Fibroblast of lung (primary cell): ENCODE data around the gene DUSP15. TPM values are rescaled to one million over a fixed set of nuclear protein-coding genes. Genes with fewer than 3 reads are reported as not detected.

Source experiments
- DNase-seq, 2 donors: peaks; one replicate each; pipeline versions ENCODE4 v3.0.0 to v3.0.0-alpha.2; 2010; ENCODE audit warnings: low read depth in 2 of 2
- H2AFZ ChIP-seq: 2 replicates; pipeline ENCODE4 v1.5.1; 2012; ENCODE audit warnings: low read length, control low read depth, inconsistent platforms
- H3K27ac ChIP-seq: 2 replicates; pipeline ENCODE4 v1.5.1; 2011; ENCODE audit warnings: low read length, control low read depth; ENCODE audit not compliant: insufficient read depth
- H3K27me3 ChIP-seq: 2 replicates; pipeline ENCODE4 v1.5.1; 2011; ENCODE audit warnings: mild to moderate bottlenecking, low read length; ENCODE audit not compliant: control insufficient read depth, insufficient read depth
- H3K36me3 ChIP-seq: 2 replicates; pipeline ENCODE4 v1.5.1; 2011; ENCODE audit warnings: low read length; ENCODE audit not compliant: control insufficient read depth, insufficient read depth
- H3K4me1 ChIP-seq: 2 replicates; pipeline ENCODE4 v1.5.1; 2011; ENCODE audit warnings: low read length; ENCODE audit not compliant: control insufficient read depth, insufficient read depth; ENCODE audit errors: extremely low read depth
- H3K4me2 ChIP-seq: 2 replicates; pipeline ENCODE4 v1.5.1; 2011; ENCODE audit warnings: low read length, control low read depth; ENCODE audit not compliant: insufficient read depth; ENCODE audit errors: extremely low read depth
- H3K4me3 ChIP-seq, 4 experiments: fragments of 200-600 bp in 1 of 4; sonication (generic) in 1 of 4; replicated peaks in 1 of 4; 2 replicates each; pipeline ENCODE4 v1.5.1; 2011 to 2016; ENCODE audit warnings: low read length in 4 of 4, low read depth in 3 of 4, mild to moderate bottlenecking in 3 of 4, control low read depth in 2 of 4, inconsistent platforms in 1 of 4, mixed read lengths in 1 of 4; ENCODE audit not compliant: insufficient read depth in 1 of 4; ENCODE audit errors: control extremely low read depth in 1 of 4
- H3K79me2 ChIP-seq: 2 replicates; pipeline ENCODE4 v1.5.1; 2012; ENCODE audit warnings: mild to moderate bottlenecking, low read length, inconsistent platforms; ENCODE audit not compliant: control insufficient read depth, insufficient read depth
- H3K9ac ChIP-seq: 2 replicates; pipeline ENCODE4 v1.5.1; 2011; ENCODE audit warnings: mild to moderate bottlenecking, low read length, control low read depth; ENCODE audit not compliant: insufficient read depth
- H3K9me3 ChIP-seq: 2 replicates; pipeline ENCODE4 v1.5.1; 2012; ENCODE audit warnings: low read depth, low read length; ENCODE audit not compliant: control insufficient read depth, insufficient read depth
- H4K20me1 ChIP-seq: 2 replicates; pipeline ENCODE4 v1.5.1; 2011; ENCODE audit warnings: low read length; ENCODE audit not compliant: control insufficient read depth, insufficient read depth; ENCODE audit errors: extremely low read depth
- EZH2 ChIP-seq: IDR thresholded peaks from 2 replicates; pipeline ENCODE4 v1.5.1; 2012; ENCODE audit warnings: low read length, control low read depth, mild to moderate bottlenecking; ENCODE audit errors: missing control alignments
- polyA plus RNA-seq, 2 donors: library from polyadenylated mRNA; depleted of rRNA in 1 of 2; stranded (reverse) in 1 of 2; unstranded in 1 of 2; fragments of >200 nt; gene quantifications; 2 replicates each; pipeline ENCODE4 v1.2.1, GENCODE V29; 2011 to 2012; ENCODE audit warnings: missing spikeins in 1 of 2
- total RNA-seq: library from RNA; depleted of rRNA; stranded (reverse); fragments of >200 nt; gene quantifications from 2 replicates; pipeline ENCODE4 v1.2.1, GENCODE V29; 2014
- TF ChIP-seq, protein P1 (sequence below), 2 donors: IDR thresholded peaks in 1 of 2; conservative IDR thresholded peaks in 1 of 2; 1 replicate in 1 of 2; 2 replicates in 1 of 2; pipeline ENCODE4 v1.5.1; 2011 to 2012; ENCODE audit warnings: low read length in 2 of 2, control low read depth in 1 of 2, inconsistent platforms in 1 of 2, low read depth in 1 of 2, mild to moderate bottlenecking in 1 of 2

Gene DUSP15
- total and polyA plus RNA-seq, 2 donors (not counting 1 experiment from before 2014, with no cell fraction given) = 0.14 TPM; not detected in 1

DNA sequence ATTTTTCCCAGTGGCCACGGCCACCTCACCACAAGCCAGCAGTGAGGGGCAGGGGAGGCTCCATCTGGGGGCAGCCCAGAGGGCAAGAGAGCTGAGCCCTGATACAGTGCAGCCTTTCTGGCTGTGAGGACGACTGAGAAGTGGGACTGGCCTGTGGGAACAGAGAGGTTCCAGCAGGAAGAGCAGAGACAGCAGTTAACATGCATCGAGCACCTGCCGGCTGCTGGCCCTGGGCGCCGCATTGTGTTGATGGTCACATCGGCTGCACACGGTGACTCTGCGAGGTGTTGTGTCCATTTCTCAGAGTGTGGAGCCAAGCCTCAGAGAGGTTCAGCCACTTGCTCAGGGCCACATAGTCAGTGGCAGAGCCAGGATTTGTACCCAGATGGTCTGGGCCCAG is 34.8 kb downstream of the DUSP15 start:
- Histone ChIP-seq H3K79me2 (no peaks in the 10 kb centered on the region), H3K9ac (no peak overlapping the region), H3K27me3 (no peaks in the 10 kb centered on the region), H3K4me3 (no peak overlapping the region), H2AFZ (no peak overlapping the region), H3K27ac (no peak overlapping the region), H3K9me3 (no peaks in the 10 kb centered on the region), H3K4me1 (peaks cover 30% of the 10 kb centered on the region), H3K4me2 (peak overlapping the region; percentile 6), H4K20me1 (no peaks in the 10 kb centered on the region), H3K36me3 (no peaks in the 10 kb centered on the region)
- no peak for TF ChIP-seq EZH2
- DNase-seq = no peak

DNA sequence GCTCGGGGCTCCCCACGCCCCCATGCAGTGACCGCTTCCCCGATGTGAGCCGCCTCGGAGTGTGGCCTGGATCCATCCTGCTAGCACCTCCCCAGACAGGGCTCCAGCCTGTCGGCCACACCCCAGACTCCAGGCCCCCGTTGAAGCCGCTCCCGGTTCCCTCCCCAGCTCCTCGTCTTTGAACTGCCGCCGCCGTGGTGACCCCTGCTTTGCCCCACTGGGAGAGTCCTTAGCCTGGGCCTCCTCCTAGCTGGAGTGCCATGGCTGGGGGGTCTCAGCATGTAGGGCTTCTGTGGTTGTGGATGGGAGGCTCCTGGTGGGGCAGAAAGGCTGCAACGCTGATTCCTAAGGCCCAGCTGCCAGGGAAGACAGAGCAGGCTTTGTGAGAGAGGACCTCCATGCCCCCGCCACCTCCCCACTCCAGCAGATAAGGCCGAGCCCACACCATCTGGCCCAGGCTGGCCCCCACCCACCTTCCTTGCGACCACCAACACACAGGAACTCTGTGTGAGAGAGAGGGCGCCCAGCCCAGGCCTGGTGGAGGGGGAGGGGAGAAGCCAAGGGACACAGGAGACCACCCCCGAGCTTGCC is 36.3 kb downstream of the DUSP15 start:
- Histone ChIP-seq H4K20me1 (no peaks in the 10 kb centered on the region), H3K27me3 (no peaks in the 10 kb centered on the region), H3K4me2 (no peak overlapping the region), H3K4me3 (no peak overlapping the region), H3K27ac (no peak overlapping the region), H3K36me3 (no peaks in the 10 kb centered on the region), H3K9ac (no peak overlapping the region), H2AFZ (no peak overlapping the region), H3K4me1 (peaks cover 30% of the 10 kb centered on the region), H3K9me3 (no peaks in the 10 kb centered on the region), H3K79me2 (no peaks in the 10 kb centered on the region)
- TF ChIP-seq, protein P1, sequence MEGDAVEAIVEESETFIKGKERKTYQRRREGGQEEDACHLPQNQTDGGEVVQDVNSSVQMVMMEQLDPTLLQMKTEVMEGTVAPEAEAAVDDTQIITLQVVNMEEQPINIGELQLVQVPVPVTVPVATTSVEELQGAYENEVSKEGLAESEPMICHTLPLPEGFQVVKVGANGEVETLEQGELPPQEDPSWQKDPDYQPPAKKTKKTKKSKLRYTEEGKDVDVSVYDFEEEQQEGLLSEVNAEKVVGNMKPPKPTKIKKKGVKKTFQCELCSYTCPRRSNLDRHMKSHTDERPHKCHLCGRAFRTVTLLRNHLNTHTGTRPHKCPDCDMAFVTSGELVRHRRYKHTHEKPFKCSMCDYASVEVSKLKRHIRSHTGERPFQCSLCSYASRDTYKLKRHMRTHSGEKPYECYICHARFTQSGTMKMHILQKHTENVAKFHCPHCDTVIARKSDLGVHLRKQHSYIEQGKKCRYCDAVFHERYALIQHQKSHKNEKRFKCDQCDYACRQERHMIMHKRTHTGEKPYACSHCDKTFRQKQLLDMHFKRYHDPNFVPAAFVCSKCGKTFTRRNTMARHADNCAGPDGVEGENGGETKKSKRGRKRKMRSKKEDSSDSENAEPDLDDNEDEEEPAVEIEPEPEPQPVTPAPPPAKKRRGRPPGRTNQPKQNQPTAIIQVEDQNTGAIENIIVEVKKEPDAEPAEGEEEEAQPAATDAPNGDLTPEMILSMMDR (conservative IDR thresholded peaks at IDR 0.05 in 1 of 2, IDR thresholded peaks at IDR 0.05 in 1 of 2; ENCODE audit: low read depth in 1 of 2, low read length in 2 of 2) = no peak
- no peak for TF ChIP-seq EZH2
- no peak for DNase-seq

DNA sequence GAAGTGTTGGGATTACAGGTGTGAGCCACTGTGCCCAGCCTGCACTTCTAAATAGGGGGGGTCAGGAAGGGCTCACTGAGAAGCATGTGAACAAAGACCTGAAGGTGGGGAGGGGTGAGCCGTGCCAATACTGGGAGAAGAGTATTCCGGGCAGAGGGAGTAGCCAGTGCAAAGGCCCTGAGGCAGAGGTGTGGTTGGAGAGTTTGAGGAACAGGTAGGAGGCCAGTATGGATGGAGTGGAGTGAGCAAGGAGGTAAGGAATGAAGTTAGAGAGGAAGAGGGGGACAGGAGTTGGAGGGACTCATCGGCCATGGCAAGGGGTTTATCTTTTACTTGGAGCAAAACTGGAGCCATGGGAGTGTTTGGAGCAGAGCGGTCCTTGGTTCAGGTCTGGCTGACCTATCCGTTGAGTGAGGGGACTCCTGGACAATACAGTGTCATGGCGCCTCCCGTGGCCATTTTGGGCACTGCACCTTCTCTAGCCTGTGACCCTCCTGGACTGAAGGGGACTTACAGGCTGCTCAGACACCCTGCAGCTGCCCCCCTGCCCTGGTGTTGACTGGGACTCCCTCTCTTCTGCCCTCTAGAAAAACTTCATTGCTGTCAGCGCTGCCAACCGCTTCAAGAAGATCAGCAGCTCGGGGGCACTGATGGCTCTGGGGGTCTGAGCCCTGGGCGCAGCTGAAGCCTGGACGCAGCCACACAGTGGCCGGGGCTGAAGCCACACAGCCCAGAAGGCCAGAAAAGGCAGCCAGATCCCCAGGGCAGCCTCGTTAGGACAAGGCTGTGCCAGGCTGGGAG is 37.0 kb downstream of the DUSP15 start:
- H4K20me1 ChIP-seq = no peaks in the 10 kb centered on the region
- H2AFZ ChIP-seq = no peak overlapping the region
- TF ChIP-seq, protein P1 (conservative IDR thresholded peaks at IDR 0.05 in 1 of 2, IDR thresholded peaks at IDR 0.05 in 1 of 2; ENCODE audit: low read depth in 1 of 2, low read length in 2 of 2) = peak; percentile 68 to 92
- no peak for TF ChIP-seq EZH2
- H3K27me3 ChIP-seq = no peaks in the 10 kb centered on the region
- no peaks in the 10 kb centered on the region for H3K36me3 ChIP-seq
- H3K9me3 ChIP-seq = no peaks in the 10 kb centered on the region
- DNase-seq = peak in 1 of 2 donors; percentile 43
- peaks cover 28% of the 10 kb centered on the region for H3K4me1 ChIP-seq
- H3K79me2 ChIP-seq = no peaks in the 10 kb centered on the region
- H3K4me3 ChIP-seq = no peak overlapping the region
- no peak overlapping the region for H3K27ac ChIP-seq
- H3K4me2 ChIP-seq = no peak overlapping the region
- H3K9ac ChIP-seq = no peak overlapping the region
